K562 (cell line): Measurements from ENCODE around the gene TRMT2A. TPM values are rescaled to one million over a fixed set of nuclear protein-coding genes. Genes with fewer than 3 reads are reported as not detected.
A peak's percentile ranks its signal among the peaks of the same experiment; 100 is the strongest.

Experiments
- ADNP ChIP-seq: fragments of 200-800 bp; sonication (Bioruptor generic); IDR thresholded peaks from 2 replicates; pipeline ENCODE4 v1.6.1; 2016; ENCODE audit warnings: missing genetic modification characterization, missing compliant biosample characterization
- CBX2 ChIP-seq: fragments of 200-600 bp; sonication (generic); IDR thresholded peaks from one replicate; pipeline ENCODE4 v1.6.1; 2012; ENCODE audit warnings: mild to moderate bottlenecking, low read length, inconsistent platforms; ENCODE audit not compliant: insufficient read depth, poor library complexity, severe bottlenecking
- CXXC5 ChIP-seq: fragments of 250-450 bp; sonication (Bioruptor Pico); IDR thresholded peaks from 2 replicates; pipeline ENCODE4 v1.8.0; 2022; ENCODE audit warnings: inconsistent platforms, mild to moderate bottlenecking, moderate library complexity
- DACH1 ChIP-seq: fragments of 450-650 bp; IDR thresholded peaks from 2 replicates; pipeline ENCODE4 v1.6.1; 2018; ENCODE audit not compliant: partially characterized antibody
- DLX4 ChIP-seq: fragments of 250-450 bp; sonication (Bioruptor Pico); IDR thresholded peaks from 2 replicates; pipeline ENCODE4 v1.6.1; 2021; ENCODE audit warnings: mild to moderate bottlenecking
- KLF6 ChIP-seq: fragments of 250-450 bp; sonication (Bioruptor Pico); IDR thresholded peaks from 2 replicates; pipeline ENCODE4 v1.4.0; 2020; ENCODE audit warnings: mild to moderate bottlenecking, moderate library complexity, borderline replicate concordance
- LARP7 ChIP-seq: fragments of 450-650 bp; IDR thresholded peaks from 2 replicates; pipeline ENCODE4 v1.6.1; 2016
- NKRF ChIP-seq: fragments of 450-650 bp; IDR thresholded peaks from 2 replicates; pipeline ENCODE4 v1.6.1; 2016; ENCODE audit warnings: borderline replicate concordance
- POLR2G ChIP-seq: fragments of 200-400 bp; formaldehyde crosslinking; IDR thresholded peaks from 2 replicates; pipeline ENCODE4 v1.6.1; 2017; ENCODE audit warnings: low read depth, mild to moderate bottlenecking, antibody characterized with exemption, low read length, moderate library complexity
- PREB ChIP-seq: sonication (generic); formaldehyde crosslinking; IDR thresholded peaks from 2 replicates; pipeline ENCODE4 v1.8.1; 2023; ENCODE audit warnings: mild to moderate bottlenecking, missing genetic modification reagents
- TCF7 ChIP-seq: sonication (generic); IDR thresholded peaks from 2 replicates; pipeline ENCODE4 v1.6.1; 2016; ENCODE audit warnings: antibody characterized with exemption, borderline replicate concordance
- VEZF1 ChIP-seq: fragments of 200-800 bp; sonication (Bioruptor generic); IDR thresholded peaks from 2 replicates; pipeline ENCODE4 v1.6.1; 2017; ENCODE audit warnings: missing genetic modification characterization, missing compliant biosample characterization
- YBX1 ChIP-seq: fragments of 450-650 bp; IDR thresholded peaks from 2 replicates; pipeline ENCODE4 v1.7.1; 2016; ENCODE audit warnings: mild to moderate bottlenecking
- ZBTB2 ChIP-seq: fragments of 450-650 bp; IDR thresholded peaks from 2 replicates; pipeline ENCODE4 v1.6.1; 2016; ENCODE audit warnings: antibody characterized with exemption
- ZNF518B ChIP-seq: fragments of 250-450 bp; sonication (Bioruptor Pico); IDR thresholded peaks from 2 replicates; pipeline ENCODE4 v1.5.0; 2021; ENCODE audit warnings: mild to moderate bottlenecking, moderate library complexity
- ZNF655 ChIP-seq: fragments of 250-450 bp; sonication (Bioruptor Pico); IDR thresholded peaks from 2 replicates; pipeline ENCODE4 v1.5.0; 2021
- polyA plus RNA-seq, 8 experiments: library from polyadenylated mRNA; depleted of rRNA in 4 of 8; stranded (reverse) in 5 of 8; unstranded in 3 of 8; fragments of >200 nt; fragmentation: Nextera tagmentation in 2 of 8; fragmentation: Illumina TruSeq in 1 of 8; extraction: Ambion mirVana in 2 of 8; extraction: Trizol in 1 of 8; gene quantifications; 2 replicates each; pipeline versions ENCODE4 v1.2.1 to v1.2.3, GENCODE V29; 2011 to 2014; ENCODE audit warnings: inconsistent platforms in 1 of 8, missing spikeins in 1 of 8
- total RNA-seq, 7 experiments: library from RNA; depleted of rRNA in 6 of 7; stranded (reverse); fragments of >200 nt in 6 of 7; fragmentation: Illumina TruSeq in 2 of 7; extraction: Trizol in 2 of 7; gene quantifications; 2 replicates each; pipeline versions ENCODE4 v1.2.1 to v1.2.3, GENCODE V29; 2011 to 2021; ENCODE audit warnings: low replicate concordance in 1 of 7

The TRMT2A gene
- total and polyA plus RNA-seq, 9 of the 15 experiments (the other 6 are each of a cell fraction or from before 2014, with no cell fraction given), result 1.6 to 265 (median 140) TPM

- TF ChIP-seq VEZF1 (CRISPR knock-in tag) (no peak), NKRF (peak; percentile 97), YBX1 (no peak), DLX4 (no peak), LARP7 (peak; percentile 44; the same call in 1 of the 2 replicates), CXXC5 (CRISPR knock-in tag) (no peak; the same call in 1 of the 2 replicates), POLR2G (peak; percentile 76), ZNF655 (CRISPR knock-in tag) (no peak), DACH1 (no peak), PREB (CRISPR knock-in tag) (no peak), KLF6 (no peak), ADNP (tag) (no peak), TCF7 (no peak), ZBTB2 (peak; percentile 48; the same call in 1 of the 2 replicates), ZNF518B (no peak), CBX2 (no peak)
These were observed 740 bp upstream of the TRMT2A start (continued) for GRCh38 chr22:20117633-20118299.
